Epithelial cell of prostate (primary cell): Measurements from ENCODE around the gene CASQ2.

Source experiments
- DNase-seq: peaks from one replicate; pipeline ENCODE4 v3.0.0-alpha.2; 2011; ENCODE audit warnings: low read depth, low spot score
- H3K27ac ChIP-seq: fragments of 450-650 bp; 2 replicates; pipeline ENCODE4 v1.5.1; 2017; ENCODE audit warnings: mild to moderate bottlenecking

CASQ2 gene

DNA sequence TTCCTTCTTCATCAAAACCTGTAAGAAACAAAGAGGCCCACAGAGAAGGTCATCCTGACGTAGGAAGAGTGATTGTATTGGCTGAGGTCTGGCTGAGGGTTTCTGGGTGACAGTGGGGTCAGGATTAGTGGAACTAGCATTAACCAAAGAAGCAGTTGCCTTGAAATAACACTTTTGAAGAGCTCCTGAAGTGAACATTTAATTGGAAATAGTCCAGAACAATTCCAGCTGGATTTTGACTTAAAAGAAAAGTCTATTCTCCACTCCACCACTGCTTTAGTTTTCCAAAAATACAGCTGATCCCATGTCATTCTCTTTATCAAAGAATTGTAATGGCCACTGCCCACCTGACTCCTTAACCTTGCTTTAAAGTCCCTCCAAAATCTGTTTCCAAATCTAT is 27.7 kb downstream of the CASQ2 start:
- H3K27ac ChIP-seq: no peak overlapping the region
- no peak for DNase-seq

DNA sequence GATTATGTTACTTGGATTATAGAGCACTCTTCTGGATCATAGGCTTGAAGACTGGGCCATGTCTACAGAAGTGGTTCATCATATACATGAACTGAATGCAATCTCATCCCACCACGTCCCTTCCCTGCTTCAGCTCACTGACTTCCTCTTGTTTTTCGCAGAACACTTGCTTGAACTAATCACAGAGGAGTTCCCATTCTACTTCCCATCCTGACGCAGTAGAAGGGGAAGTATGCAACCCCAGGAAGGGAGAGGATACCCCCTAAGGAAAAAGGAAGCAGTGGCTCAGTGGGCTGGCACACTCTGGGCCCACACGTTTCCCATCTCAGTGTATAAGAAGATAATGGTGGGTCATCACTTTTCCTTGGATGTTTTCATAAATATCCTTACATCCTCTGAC is 36.2 kb downstream of the CASQ2 start:
- no peak overlapping the region for H3K27ac ChIP-seq
- DNase-seq: no peak

DNA sequence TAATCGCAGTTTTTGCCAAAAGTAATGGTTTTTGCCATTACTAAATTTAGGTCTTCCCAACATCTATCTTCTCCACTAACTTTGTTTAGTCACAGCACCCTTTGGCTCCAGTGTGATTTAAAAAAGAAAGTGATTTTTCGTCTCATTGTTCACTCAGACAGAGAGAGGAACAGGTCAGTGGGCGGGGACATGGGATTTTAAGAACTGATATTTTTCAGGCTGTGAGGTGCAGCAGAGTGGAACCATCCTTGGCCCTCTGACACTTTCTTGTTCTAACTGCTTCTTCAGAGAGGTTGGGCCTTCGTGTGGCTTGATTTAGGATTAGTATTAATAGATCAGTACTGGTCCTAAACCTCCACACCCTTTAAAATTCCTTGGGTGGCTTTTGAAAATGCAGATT is 38.8 kb downstream of the CASQ2 start:
- no peak for DNase-seq
- no peak overlapping the region for H3K27ac ChIP-seq

- H3K27ac ChIP-seq: peak overlapping the region; percentile 21
Measured at GRCh38 chr1:115728341-115728740, 40.2 kb downstream of the CASQ2 start.

DNA sequence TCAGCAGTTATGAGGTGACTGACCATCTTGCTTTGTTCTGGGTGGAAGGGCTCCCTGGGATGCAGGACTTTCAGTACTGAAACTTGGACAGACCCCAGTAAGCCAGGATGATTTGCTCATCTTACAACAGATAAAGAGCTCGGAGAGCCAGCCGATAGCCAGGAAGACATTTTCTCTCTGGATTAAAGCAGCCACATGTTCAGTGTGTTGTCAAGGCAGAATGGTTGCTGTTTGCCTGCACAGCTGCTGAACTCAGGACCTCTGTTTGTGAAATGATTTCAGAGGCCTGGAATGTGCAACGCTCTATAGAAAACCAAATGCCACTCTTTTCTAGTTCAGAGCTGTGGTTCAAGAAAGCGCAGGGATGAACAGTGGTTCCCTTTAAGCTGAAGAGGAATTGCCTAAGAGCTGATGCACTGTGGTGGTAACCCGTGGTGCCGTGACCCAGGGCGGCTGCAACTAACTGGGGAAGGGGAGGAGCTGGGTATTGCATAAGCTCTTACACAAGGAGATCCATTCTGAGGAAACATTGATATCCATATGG is 40.7 kb downstream of the CASQ2 start:
- peak overlapping the region; percentile 21 for H3K27ac ChIP-seq

More at GRCh38 chr1:115728341-115728740, 40.2 kb downstream of the CASQ2 start:
- DNase-seq: no peak

DNA sequence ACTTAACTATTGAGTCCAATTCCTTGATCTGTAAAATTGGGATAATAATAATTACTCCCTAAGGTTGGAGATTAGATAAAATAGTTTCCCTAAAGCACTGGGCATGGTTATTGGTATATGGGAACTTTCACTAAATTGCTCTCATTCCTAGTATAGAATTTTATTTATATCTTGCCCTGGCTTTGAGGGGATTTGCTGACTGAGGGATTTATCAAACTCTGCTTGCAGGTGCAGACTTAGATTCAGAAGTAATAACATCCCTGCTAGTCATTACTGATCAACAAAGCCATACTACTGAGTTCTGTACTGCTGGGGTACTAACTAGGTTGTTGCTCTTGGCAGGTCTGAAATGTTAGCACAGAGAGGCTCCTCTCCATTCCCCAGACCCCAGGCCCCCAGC is 41.9 kb downstream of the CASQ2 start:
- DNase-seq: no peak
- H3K27ac ChIP-seq: no peak overlapping the region

More for the DNA sequence above, 40.7 kb downstream of the CASQ2 start:
- peak; percentile 69 for DNase-seq

- no peak for DNase-seq
- H3K27ac ChIP-seq: no peak overlapping the region
Measured at GRCh38 chr1:115726161-115726560, 42.4 kb downstream of the CASQ2 start.

DNA sequence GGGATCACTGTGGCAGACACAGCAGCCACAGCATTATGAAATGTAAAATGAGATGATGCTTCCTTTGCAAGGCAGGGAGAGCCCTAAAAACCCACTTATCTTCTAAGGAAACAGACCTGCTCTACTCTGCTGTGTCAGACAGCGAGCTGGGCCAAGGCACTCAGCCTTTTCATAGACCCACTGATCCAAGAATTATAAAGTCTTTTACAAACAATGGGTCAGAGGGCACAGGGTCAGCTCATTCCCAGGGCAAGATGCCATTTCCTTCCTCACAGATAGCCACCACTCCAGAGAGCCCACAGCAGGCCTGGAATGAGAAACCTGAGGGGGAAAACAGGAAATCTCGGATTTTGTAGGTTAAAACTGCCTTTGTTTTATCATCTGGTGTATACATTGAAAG is 42.9 kb downstream of the CASQ2 start:
- H3K27ac ChIP-seq: no peak overlapping the region
- DNase-seq: no peak

GRCh38 chr1:115723756-115724155 is 44.8 kb downstream of the CASQ2 start:
- no peak for DNase-seq
- H3K27ac ChIP-seq: no peak overlapping the region

DNA sequence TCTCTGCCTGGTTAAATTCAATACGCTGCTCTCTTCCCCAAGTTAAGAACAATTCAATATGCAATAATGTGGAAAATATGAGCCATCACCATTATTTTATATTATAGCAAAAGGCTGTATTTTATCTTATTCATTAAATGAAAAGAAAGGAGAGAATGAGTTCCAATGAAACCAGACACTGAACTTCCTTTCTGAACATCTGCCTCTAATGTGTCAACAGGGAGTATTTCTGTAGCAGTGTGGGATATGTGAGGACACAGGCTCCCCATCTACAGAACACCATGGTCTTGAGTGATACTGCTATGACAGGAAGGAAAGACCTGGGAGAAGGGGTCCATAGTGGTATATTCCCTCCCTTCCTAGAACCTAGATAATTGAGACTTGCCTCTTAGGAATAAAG is 46.3 kb downstream of the CASQ2 start:
- no peak overlapping the region for H3K27ac ChIP-seq
- DNase-seq: no peak

GRCh38 chr1:115719285-115719684 is 49.2 kb downstream of the CASQ2 start:
- no peak overlapping the region for H3K27ac ChIP-seq
- DNase-seq: no peak

DNA sequence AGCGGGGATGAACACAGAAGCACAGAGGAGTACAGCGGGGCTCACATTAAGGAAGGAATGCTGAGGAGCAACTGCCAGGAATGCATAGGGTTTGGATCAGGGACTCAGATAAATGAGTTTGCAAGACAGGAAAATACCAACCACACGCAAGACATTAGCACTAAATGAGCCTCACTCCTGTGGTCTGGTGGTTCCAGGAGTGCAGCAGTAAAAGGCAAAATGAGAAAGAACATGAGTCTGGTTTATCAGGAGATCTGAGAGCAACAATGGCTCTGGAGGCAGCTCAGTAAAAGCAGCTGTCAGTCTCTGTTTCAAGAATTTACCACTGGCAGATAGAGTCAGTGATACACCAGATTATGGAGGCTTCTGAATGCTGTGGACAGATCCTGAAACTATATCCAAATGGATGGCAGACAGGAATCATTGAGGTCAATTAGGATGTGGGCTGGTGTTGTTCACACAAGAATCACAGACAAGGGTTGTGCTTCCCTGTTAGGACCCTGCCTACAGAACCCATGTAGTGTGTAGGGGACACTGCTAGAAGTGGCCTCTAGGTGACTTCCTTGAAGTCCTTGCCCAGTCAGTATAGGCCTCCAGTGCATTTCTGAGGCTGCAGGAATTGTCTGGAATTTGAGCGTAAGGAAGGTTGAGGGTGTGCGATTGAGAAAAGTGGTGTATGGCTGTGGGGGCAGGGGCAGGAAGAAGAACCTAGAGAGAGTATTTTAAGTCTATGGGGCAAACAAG is 50.3 kb downstream of the CASQ2 start:
- no peak overlapping the region for H3K27ac ChIP-seq
- DNase-seq: no peak

- no peak for DNase-seq
- H3K27ac ChIP-seq: no peak overlapping the region
Measured at GRCh38 chr1:115717541-115717940, 51.0 kb downstream of the CASQ2 start.

DNA sequence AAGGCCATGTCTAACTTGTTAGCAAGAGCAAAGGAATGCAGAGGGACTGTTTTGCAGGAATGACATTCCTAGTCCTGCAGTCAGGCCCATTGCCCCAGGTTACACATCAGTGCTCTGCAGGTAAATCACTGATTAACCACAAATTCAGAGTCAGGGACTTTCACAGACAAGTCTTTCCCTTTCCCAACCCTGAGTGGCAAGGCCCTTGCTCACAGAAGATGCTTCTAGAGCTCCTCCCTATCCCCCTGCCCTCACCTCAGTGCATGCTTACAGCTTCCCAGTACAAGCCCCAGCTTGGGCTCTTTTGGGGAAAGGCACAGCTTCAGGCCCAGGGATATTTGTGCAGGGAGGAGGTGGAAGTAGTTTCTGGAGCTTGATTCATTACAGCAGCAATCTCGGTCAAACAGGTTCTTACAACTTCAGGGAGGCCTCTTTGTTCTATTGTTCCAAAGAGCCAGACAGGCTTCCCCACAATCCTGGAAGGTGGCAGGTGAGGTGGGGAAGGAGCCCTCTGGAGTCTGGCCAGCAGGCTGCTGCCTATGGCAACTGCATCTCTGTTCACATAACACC is 53.9 kb downstream of the CASQ2 start:
- DNase-seq: peak; percentile 99
- H3K27ac ChIP-seq: peak overlapping the region; percentile 83

DNA sequence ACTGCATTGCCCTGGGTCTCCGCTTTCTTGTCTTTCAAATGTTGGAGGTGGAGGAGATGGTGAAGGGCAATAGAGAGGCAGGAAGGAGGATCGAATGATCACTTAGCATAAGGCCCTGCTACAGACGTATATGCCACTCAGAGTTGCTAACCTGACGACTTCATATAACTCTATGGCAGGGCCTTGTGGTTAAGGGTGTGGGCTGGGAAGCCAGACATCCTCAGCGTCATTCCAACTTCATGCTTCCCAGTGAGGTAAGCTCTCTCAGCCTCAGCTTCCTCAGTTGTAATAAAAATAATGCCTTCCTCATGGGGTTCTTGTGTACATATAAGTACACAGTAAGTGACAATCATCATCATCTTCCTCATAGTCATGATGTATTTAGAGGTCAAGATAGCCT is 54.6 kb downstream of the CASQ2 start:
- peak; percentile 73 for DNase-seq
- H3K27ac ChIP-seq: peak overlapping the region; percentile 83

GRCh38 chr1:115712911-115713609 is 55.5 kb downstream of the CASQ2 start:
- H3K27ac ChIP-seq: peak overlapping the region; percentile 83
- no peak for DNase-seq

- DNase-seq: peak; percentile 72
- no peak overlapping the region for H3K27ac ChIP-seq
Measured at GRCh38 chr1:115710859-115711624, 57.5 kb downstream of the CASQ2 start.

- no peak for DNase-seq
- H3K27ac ChIP-seq: no peak overlapping the region
Measured at GRCh38 chr1:115706587-115707425, 61.7 kb downstream of the CASQ2 start.

- no peak for DNase-seq
- H3K27ac ChIP-seq: peak overlapping the region; percentile 32
Measured at GRCh38 chr1:115705963-115706362, 62.6 kb downstream of the CASQ2 start.
